Muscle layer of colon (tissue), 2 donors: ENCODE measurements around the gene TMEM19.

Experiments used
- H3K27ac ChIP-seq: one replicate; pipeline ENCODE4 v1.7.0; 2013; ENCODE audit warnings: low read depth, mild to moderate bottlenecking, low read length, moderate library complexity
- H3K27me3 ChIP-seq, 2 donors: one replicate each; pipeline ENCODE4 v1.7.0; 2013; ENCODE audit warnings: low read length in 2 of 2, mild to moderate bottlenecking in 2 of 2; ENCODE audit not compliant: insufficient read depth in 2 of 2, control insufficient read depth in 1 of 2
- H3K36me3 ChIP-seq: one replicate; pipeline ENCODE4 v1.7.0; 2013; ENCODE audit warnings: mild to moderate bottlenecking, low read length; ENCODE audit not compliant: insufficient read depth
- H3K4me1 ChIP-seq: one replicate; pipeline ENCODE4 v1.7.0; 2013; ENCODE audit warnings: mild to moderate bottlenecking, low read length; ENCODE audit not compliant: insufficient read depth
- H3K4me3 ChIP-seq, 2 donors: one replicate each; pipeline ENCODE4 v1.7.0; 2013; ENCODE audit warnings: low read length in 2 of 2, low read depth in 1 of 2, mild to moderate bottlenecking in 1 of 2, moderate library complexity in 1 of 2
- H3K9ac ChIP-seq: one replicate; pipeline ENCODE4 v1.7.0; 2013; ENCODE audit warnings: low read length
- H3K9me3 ChIP-seq: one replicate; pipeline ENCODE4 v1.7.0; 2013; ENCODE audit warnings: mild to moderate bottlenecking, low read length
- donor health status: abdominal sarcoma.
- donor health status: Adenocarcinoma of cecum.

TMEM19 gene

DNA sequence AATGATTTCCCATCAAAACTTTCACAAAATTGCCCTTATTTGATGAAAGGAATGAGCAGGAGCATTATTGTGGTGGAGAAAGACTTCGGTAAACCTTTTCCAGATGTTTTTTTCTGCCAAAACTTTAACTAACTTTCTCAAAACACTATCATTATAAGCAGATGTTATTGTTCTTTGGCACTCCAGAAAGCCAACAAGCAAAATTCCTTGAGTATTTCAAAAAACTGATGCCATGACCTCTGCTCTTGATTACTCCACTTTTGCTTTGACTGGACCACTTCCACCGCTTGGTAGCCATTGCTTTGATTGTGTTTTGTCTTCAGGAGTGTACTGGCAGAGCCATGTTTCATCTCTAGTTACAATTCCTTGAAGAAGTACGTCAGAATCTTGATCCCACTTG is 39.1 kb downstream of the TMEM19 start:
- Histone ChIP-seq H3K4me1 (no peaks in the 10 kb centered on the region), H3K4me3 (no peak overlapping the region), H3K9me3 (no peaks in the 10 kb centered on the region), H3K9ac (no peak overlapping the region), H3K36me3 (no peaks in the 10 kb centered on the region), H3K27ac (no peak overlapping the region), H3K27me3 (no peaks in the 10 kb centered on the region)

DNA sequence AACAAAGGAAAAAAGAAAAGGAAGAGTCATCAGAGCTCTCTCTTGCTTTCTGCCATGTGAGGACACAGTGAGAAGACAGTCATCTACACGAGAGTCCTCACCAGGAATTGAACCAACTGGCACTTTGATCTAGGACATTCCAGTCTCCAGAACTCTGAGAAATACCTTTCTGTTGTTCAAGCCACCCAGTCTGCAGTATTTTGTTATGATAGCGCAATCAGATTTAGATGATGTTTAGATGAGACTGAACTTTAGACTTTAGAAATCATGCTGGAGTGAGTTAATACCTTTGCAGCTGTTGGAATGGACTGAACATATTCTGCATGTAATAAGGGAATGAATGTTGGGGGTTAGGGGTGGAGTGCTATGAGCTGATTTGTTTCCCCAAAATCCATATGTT is 40.7 kb downstream of the TMEM19 start:
- H3K4me3 ChIP-seq, result no peak overlapping the region
- no peaks in the 10 kb centered on the region for H3K27me3 ChIP-seq
- no peak overlapping the region for H3K27ac ChIP-seq
- no peaks in the 10 kb centered on the region for H3K9me3 ChIP-seq
- H3K9ac ChIP-seq, result no peak overlapping the region
- H3K4me1 ChIP-seq, result no peaks in the 10 kb centered on the region
- no peaks in the 10 kb centered on the region for H3K36me3 ChIP-seq

DNA sequence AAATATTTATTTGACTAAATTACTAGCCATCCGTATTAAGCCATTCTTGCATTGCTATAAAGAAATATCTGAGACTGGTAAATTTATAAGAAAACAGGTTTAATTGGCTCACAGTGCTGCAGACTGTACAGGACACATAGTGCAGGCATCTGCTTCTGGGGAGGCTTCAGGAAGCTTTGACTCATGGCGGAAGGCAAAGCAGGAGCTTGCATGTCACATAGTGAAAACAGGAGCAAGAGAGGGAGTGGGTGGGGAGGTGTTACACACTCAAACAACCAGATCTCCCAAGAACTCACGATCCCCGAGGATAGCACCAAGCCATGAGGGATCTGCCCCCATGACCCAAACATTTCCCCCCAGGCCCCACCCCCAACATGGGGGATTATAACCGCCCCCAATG is 42.1 kb downstream of the TMEM19 start:
- Histone ChIP-seq H3K36me3 (no peaks in the 10 kb centered on the region), H3K4me3 (no peak overlapping the region), H3K27me3 (no peaks in the 10 kb centered on the region), H3K27ac (no peak overlapping the region), H3K9ac (no peak overlapping the region), H3K4me1 (no peaks in the 10 kb centered on the region), H3K9me3 (no peaks in the 10 kb centered on the region)

DNA sequence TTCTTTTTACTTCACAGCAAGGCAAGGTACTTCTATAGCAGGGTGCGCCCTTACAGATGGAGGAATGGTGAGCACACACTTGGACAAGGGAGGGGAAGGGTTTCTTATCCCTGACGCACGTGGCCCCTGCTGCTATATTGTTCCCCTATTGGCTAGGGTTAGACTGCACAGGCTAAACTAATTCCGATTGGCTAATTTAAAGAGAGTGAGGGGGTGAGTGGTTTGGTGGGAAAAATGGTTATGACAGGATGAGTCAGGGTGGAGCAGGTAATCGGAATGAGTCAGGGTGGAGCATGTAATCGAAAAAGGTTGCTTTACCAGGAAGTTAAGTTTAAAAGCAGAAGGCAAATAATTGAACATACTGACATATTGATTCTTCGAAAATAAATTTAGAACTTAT is 45.1 kb downstream of the TMEM19 start:
- Histone ChIP-seq H3K4me1 (no peaks in the 10 kb centered on the region), H3K27me3 (no peaks in the 10 kb centered on the region), H3K36me3 (no peaks in the 10 kb centered on the region), H3K9ac (no peak overlapping the region), H3K27ac (no peak overlapping the region), H3K4me3 (no peak overlapping the region), H3K9me3 (no peaks in the 10 kb centered on the region)

DNA sequence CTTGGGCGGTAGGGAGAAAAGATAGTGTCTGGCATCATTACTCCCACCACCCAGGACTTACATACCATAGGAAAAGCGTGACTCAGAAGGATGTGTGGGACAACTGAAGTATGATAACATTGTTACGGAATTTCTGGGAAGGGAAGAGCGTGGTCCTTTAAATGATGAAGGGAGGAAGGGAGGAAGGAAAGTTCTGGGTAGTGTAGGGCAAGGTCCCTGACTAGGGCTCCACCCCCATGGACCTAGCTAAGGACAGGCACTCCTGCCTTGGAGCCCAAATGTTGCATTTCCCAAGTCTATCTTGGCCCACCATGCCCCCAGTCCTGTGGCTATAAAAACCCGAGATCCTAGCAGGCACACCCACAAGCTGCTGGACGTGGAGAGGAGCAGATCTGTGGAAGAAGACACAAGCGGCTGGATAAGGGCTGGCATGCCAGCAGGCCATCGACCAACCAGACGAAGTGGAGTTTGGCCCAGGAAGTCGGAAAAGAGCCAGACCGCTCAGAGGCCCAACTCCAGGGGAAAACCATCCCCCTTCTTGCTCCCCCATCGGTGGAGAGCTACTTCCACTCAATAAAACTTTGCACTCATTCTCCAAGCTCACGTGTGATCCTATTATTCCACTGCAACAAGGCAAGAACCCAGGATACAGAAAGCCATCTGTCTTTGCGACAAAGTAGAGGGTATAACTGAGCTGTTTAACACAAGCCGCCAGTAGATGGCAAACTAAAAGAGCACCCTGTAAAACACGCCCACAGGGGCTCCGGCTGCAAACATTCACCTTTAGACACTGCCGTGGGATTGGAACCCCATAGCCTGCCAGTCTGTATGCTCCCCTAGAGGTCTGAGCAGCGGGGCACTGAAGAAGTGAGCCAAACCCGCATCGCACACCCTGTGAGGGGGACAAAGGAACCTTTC is 45.8 kb downstream of the TMEM19 start:
- Histone ChIP-seq H3K4me1 (no peaks in the 10 kb centered on the region), H3K4me3 (no peak overlapping the region), H3K27ac (no peak overlapping the region)

DNA sequence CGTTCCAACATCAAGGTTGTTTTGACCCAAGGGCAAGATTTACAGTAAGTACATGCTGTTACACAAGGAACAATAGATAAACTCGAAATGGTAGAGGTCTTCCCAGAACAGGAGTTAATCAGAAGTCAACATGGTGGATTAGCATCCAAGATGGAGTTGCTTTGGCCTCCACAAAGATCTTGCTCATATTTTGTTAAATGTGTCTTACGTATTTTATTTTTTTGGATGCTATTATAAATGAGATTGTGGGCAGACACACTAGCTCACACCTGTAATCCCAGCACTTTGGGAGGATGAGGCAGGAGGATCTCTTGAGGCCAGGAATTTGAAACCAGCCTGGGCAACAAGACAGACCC is 46.5 kb downstream of the TMEM19 start:
- no peaks in the 10 kb centered on the region for H3K4me1 ChIP-seq
- H3K4me3 ChIP-seq, result no peak overlapping the region
- H3K27me3 ChIP-seq, result no peaks in the 10 kb centered on the region
- H3K27ac ChIP-seq, result no peak overlapping the region
- H3K36me3 ChIP-seq, result no peaks in the 10 kb centered on the region
- no peak overlapping the region for H3K9ac ChIP-seq
- H3K9me3 ChIP-seq, result no peaks in the 10 kb centered on the region

More for the DNA sequence above, 45.8 kb downstream of the TMEM19 start:
- Histone ChIP-seq H3K9me3 (no peaks in the 10 kb centered on the region), H3K9ac (no peak overlapping the region), H3K27me3 (no peaks in the 10 kb centered on the region), H3K36me3 (no peaks in the 10 kb centered on the region)

DNA sequence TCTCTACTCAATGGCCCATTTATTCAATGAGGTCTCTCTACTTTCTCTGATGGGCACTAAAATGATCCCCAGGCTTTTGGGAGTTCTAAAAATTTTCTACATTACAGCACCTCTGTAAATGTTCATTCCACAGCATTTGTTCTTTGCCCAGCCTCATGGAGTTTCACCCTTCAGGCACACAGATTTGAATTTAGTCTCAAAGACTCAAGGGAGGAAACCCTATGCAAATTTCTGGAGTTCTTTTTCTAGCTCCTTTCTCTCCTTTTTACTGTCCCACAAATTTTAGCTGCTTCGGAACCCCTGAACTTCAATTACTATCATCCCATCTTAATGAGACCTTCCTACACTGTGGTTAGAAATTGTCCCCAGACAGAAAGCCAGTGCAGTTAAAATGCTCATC is 51.3 kb downstream of the TMEM19 start:
- H3K4me1 ChIP-seq, result no peaks in the 10 kb centered on the region
- no peak overlapping the region for H3K9ac ChIP-seq
- H3K36me3 ChIP-seq, result no peaks in the 10 kb centered on the region
- no peaks in the 10 kb centered on the region for H3K9me3 ChIP-seq
- H3K27me3 ChIP-seq, result no peaks in the 10 kb centered on the region
- no peak overlapping the region for H3K27ac ChIP-seq
- no peak overlapping the region for H3K4me3 ChIP-seq

DNA sequence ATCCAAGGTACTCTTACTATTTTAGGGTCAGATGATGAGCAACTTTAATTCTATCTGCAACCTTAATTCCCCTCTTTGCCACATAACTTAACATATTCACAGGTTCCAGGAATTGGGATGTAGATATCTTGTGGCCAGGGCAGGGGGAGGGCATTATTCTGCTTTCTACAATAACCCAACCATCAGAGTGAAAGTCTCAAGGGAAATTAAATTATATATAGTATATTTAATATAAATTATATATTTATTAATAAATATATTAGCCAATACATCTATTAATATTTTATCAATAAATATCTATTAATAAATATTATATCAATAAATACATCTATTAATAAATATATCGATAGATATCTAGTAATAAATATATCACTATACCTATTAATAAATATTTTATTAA is 57.1 kb downstream of the TMEM19 start:
- H3K4me3 ChIP-seq, result no peak overlapping the region
- no peaks in the 10 kb centered on the region for H3K9me3 ChIP-seq
- no peaks in the 10 kb centered on the region for H3K27me3 ChIP-seq

DNA sequence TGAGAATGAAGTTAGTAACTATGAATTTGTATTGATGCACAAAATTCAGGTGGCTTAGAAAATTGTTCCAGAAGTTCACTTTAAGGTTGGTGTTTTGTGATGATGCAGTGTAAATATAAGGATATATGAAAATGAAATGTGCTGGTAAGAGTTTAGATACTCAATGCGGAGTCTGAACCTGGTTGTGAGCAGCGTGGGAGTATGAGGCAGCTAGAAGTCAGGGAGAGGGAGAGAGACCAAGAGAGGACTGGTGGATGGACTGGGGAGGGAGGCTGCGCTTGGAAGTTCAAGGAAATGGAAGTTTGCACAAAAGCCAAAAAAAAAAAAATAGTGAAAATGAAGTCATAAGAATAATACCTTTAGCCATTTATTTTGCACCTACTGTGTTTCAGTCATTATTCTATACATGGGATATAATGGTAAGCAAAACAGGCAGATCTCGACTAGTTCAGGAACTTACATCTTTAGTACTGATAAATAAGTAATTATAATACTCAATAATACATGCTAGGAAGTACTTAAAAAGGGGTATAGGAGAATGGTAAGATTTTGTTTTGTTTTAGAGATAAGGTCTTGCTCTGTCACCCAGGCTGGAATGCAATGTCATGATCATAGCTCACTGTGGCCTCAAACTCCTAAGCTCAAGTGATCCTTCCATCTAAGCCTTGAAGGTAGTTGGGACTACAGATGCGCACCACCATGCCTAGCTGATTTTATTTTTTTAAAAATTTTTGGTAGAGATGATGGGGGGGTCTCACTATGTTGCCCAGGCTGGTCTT is 58.8 kb downstream of the TMEM19 start:
- Histone ChIP-seq H3K27ac (no peak overlapping the region), H3K9ac (no peak overlapping the region), H3K36me3 (no peaks in the 10 kb centered on the region), H3K9me3 (no peaks in the 10 kb centered on the region), H3K4me3 (no peak overlapping the region), H3K27me3 (no peaks in the 10 kb centered on the region), H3K4me1 (no peaks in the 10 kb centered on the region)

More for the DNA sequence above, 57.1 kb downstream of the TMEM19 start:
- no peaks in the 10 kb centered on the region for H3K36me3 ChIP-seq
- no peaks in the 10 kb centered on the region for H3K4me1 ChIP-seq
- no peak overlapping the region for H3K9ac ChIP-seq
- H3K27ac ChIP-seq, result no peak overlapping the region

DNA sequence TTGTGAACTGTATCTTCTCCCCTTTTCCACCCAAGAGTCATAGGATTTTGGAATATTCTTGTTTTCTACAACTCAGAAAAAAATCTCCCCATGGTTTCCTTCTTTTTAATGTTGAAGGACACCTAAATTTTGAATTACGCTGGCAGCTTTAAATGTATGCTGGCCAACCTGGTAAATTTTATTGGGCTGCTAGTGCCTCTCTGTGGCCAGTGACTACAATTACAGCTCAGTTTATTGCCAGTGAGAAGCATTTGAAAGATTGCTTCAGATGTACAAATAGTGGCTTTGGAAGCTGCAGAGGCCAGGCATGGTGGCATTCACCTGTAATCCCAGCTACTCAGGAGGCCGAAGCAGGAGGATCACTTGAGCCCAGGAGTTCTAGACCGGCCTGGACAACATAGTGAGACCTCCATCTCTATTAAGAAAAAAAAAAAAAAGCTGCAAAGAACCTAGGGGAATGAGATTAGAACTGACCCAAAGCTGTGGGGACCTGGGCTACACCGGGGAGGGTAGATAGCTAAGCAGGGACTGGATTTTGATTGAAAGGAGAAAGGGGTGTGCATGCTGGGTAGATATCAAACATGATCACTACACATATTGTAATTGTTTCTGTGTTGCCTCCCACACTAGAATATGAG is 61.2 kb downstream of the TMEM19 start:
- no peaks in the 10 kb centered on the region for H3K9me3 ChIP-seq
- H3K36me3 ChIP-seq, result no peaks in the 10 kb centered on the region
- H3K27ac ChIP-seq, result no peak overlapping the region
- no peak overlapping the region for H3K4me3 ChIP-seq
- no peaks in the 10 kb centered on the region for H3K27me3 ChIP-seq
- no peak overlapping the region for H3K9ac ChIP-seq
- H3K4me1 ChIP-seq, result no peaks in the 10 kb centered on the region

DNA sequence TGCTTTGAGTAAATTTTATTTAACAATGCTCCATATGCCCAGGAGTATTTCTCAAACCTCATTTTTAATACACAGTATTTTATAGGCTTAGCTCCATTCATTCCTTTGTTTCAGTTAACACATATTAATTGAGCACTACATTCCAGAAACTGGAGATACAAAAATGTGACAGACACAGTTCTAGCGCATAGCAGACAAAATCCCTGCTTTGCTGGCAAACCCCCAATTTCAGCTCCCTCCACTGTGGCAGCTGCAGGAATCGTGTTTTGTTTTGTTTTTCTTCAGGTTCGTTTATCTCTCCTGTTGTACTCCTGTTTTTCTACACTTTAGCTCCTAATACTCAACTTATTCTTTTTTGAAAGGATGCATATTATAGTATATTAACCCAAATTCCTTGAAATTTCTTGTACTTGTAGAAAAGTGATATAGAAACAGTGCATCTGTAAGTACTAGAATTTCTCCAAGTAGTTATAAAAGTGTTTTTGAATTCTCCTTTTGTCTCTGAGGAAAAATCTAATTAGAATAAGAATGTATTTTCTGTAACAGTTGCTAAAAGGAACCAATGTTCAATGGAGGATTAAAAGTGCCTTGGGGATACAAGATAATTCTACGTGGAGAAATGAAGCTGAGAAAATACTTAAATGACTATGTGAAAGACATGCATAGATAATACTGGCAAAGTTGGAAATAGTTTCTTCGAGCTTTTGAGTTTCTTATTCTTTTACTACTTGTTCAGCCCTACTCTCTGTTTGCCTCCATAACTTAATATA is 62.4 kb downstream of the TMEM19 start:
- no peaks in the 10 kb centered on the region for H3K4me1 ChIP-seq
- no peak overlapping the region for H3K9ac ChIP-seq
- no peak overlapping the region for H3K4me3 ChIP-seq
- no peaks in the 10 kb centered on the region for H3K36me3 ChIP-seq
- H3K9me3 ChIP-seq, result no peaks in the 10 kb centered on the region
- no peak overlapping the region for H3K27ac ChIP-seq
- H3K27me3 ChIP-seq, result no peaks in the 10 kb centered on the region
